Hindlimb muscle (tissue), 1 donor: Measurements from ENCODE around the gene ESYT2. TPM values are rescaled to one million over a fixed set of nuclear protein-coding genes. Genes with fewer than 3 reads are reported as not detected.
"Not testable (repeated sequence)": the region's sequence is repeated elsewhere in the genome, so short reads cannot be mapped to it uniquely, and the experiment has no call there.

ENCODE experiments used
- DNase-seq: peaks from one replicate; pipeline ENCODE4 v3.0.0-alpha.2; 2013
- polyA plus RNA-seq: library from polyadenylated mRNA; unstranded; fragments of 120-200 nt; gene quantifications from one replicate; pipeline ENCODE4 v1.2.1, GENCODE V29; 2013; ENCODE audit not compliant: insufficient read length

ESYT2 gene
- polyA plus RNA-seq, 1 donor = 31.7 TPM

- no peak for DNase-seq
Observed at GRCh38 chr7:158854681-158855081, 25.4 kb upstream of the ESYT2 start.

DNA sequence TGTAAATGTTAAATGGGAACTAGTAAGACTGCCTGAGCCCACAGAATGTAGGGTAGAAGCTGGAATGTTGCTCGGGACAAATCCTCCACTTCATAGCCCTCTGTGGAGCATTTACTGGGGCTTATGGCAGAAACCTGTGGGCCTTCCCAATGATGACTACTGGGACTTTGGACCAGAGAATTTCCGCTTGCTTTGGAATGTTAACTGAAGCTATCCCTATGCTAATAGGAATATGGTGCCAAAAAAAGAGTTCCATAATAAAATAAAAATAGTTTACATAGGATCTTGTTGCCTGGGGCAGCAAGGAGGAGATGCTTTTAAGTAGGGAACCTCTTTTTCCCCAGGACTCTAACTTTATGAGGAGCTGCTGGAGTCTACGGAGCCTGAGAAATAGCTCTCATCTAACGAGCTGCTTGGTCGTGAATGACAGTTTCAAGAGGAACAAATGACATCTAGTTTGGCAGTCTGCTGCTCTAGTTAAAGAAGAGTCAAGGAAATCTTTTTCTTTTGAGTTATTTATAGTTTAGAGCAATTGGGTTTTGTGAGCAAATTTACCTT lies 21.3 kb upstream of the ESYT2 start:
- DNase-seq = peak; percentile 48

DNA sequence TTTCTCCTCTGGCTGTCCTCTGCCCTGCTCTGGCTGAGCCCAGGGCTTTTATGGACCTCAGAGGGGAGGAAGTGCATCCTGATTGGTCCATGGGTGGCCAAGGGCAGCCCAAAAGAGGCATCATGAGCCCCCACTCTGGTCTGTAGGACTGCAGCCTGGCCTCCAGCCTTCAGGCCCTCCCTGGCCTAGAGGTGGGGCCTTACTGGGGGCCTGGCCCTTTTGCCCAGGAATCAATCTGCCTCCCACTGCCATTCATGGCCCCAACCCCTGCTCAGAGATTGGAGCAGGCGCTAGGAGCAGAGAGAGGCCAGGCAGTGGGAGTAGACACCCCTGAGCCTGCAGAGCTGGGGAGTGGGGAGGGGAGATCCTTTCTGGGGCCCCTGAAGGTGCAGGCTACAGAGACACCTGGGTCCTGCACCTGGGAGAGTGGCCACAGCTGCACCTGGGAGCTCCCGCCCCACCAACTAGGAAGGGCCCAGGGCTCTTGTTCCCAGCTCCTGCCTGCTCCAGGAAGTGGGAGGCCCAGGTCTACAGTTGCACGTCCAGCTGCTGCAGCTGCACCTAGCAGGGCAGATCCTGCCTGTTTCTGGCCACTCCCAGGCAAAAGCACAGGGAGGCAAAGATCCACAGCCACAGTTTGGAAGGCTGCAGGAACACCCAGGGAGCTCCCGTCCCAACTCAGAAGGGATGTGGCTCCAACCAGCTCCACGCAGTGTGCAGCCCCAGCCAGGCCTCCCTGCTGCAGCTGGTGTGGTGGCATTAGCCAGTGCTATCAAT lies 20.6 kb upstream of the ESYT2 start:
- DNase-seq = peak; percentile 49

DNA sequence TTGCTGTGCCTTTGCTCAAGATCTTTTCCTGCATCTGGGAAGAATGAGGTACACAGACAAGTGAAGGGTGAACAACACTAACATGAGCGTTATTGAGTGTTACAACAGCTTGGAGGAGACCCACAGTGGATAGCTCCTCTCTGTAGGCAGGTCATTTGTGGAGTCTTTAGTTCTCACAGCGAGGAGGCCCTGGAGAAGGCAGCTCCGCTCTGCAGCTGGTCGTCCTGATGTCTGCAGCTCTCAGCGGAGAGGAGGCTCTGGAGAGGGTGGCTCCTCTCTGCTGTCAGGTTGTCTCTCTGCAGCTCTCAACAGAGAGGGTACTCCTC lies 20.1 kb upstream of the ESYT2 start:
- no peak for DNase-seq

DNA sequence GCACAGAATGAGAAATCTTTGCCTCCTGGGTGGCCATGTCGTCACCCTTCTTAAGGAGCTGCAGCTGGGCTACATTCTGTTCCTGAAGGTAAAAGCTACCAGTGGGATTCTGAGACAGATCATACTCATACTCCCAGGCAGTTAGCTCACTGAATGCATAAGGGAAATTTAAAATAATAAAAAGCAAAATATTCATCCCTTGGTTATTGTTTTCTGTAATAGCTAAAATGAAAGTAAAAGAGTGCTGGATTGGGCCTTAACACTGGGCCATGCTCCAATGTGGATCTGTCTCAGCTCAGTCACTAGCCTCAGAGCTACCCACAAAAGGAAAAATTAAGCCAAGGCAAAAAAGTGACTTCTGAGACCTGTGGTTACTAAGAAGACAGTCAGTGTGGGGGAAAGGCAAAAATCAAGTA lies 18.1 kb upstream of the ESYT2 start:
- DNase-seq = no peak

GRCh38 chr7:158846304-158846703 lies 17.0 kb upstream of the ESYT2 start:
- DNase-seq = no peak

DNA sequence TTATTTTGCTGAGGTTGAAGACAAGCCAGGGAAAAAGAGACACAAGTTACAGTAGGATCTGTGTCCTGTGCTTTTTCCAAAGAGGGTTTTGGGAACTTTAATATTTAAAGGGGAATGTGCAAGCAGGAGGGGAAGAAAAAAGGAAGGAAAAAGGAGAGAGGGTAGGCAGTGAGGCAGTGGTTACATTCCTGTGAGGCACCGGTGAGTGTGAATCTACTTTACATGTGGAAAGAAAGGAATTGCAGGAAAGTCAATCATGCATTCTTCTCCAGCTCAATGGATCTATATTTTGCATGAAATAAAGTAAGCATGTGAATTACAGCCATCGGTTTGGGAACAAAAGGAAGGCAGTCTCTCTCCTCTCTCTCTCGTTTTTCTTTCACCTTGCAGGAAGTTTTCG lies 14.5 kb upstream of the ESYT2 start:
- DNase-seq = no peak

DNA sequence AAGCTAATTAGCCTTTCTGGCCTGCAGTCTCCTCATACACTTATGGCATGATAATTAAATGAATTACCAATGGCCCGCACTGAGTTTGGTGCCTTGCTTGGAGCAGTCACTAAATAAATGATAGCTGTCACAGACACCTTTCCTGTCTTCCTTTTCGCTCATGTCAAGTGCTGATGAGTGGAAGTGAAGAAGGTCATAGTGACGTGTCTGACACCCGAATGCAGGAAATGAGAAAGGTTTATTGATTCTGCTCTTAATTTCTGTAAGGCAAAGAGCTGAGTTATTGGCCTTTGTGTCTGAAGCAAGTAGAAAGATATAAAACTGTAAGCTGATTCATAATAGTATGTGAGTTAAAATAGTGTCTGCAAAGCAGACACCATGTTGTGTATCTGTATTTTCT lies 13.2 kb upstream of the ESYT2 start:
- no peak for DNase-seq

GRCh38 chr7:158840604-158841003 lies 11.3 kb upstream of the ESYT2 start:
- DNase-seq = no peak

GRCh38 chr7:158839177-158839576 lies 9.9 kb upstream of the ESYT2 start:
- DNase-seq = not testable (repeated sequence)

GRCh38 chr7:158837790-158838637 lies 8.7 kb upstream of the ESYT2 start:
- DNase-seq = no peak

- no peak for DNase-seq
Observed at GRCh38 chr7:158836692-158837091, 7.4 kb upstream of the ESYT2 start.

DNA sequence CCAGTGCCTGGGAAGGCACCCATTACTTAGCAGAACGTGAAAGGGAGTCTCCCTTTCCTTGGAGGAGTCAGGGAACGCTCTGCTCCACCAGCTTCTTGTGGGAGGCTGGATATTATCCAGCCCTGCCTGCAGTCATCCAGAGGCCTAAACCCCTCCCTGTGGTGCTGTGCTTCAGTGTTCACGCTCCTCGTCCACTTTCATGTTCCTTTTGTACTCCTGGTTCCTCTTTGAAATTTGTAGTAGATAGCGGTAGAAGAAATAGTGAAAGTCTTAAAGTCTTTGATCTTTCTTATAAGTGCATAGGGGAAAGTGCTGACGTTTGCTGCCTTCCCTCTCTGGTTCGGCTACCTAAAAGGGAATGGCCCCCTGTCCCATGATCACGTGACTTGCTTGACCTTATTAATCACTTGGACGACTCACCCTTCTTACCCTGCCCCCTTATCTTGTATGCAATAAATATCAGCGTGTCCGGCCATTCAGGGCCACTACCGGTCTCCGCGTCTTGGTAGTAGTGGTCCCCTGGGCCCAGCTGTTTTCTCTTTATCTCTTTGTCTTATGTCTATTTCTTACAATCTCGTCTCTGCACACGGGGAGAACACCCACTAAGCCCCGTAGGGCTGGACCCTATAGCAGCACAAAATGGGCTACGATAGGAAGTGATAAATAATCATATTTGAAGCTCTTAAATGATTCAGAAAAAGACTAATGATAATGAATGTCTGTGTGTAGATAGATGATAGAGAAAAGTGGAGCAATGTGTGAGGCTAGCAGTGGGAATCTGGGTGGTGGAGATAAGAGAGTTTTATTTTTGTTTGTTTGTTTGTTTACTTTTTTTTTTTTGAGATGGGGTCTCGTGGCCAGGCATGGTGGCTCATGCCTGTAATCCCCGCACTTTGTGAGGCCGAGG lies 5.8 kb upstream of the ESYT2 start:
- no peak for DNase-seq

- DNase-seq = no peak
Observed at GRCh38 chr7:158832994-158833393, 3.7 kb upstream of the ESYT2 start.

- no peak for DNase-seq
Observed at GRCh38 chr7:158831738-158832091, 2.4 kb upstream of the ESYT2 start.

DNA sequence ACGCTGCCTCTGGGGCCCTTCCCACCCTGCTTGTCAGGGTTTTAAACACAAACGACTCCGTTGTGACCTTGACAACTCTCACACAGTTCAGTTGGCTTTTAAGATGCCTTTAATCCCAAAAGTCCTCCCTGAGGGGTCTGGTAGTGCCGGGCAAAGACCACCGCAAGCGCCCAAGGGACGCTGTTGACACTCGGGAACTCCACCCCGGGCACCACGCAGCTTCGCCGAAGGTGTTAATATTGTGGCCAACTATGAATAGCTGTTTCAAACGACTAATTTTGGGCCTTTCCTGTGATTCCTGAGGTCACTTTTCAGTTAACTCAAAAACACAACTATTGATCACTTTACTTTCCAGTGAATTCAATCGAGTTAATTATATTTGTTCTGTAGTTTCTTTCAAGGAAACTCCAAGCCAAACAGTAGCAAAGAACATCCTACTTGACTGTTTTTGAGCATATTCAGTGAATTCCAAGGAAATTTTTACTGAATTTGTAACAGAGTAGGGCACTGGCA lies 958 bp upstream of the ESYT2 start:
- no peak for DNase-seq

GRCh38 chr7:158829021-158829341 lies 328 bp downstream of the ESYT2 start:
- peak; percentile 76 for DNase-seq

GRCh38 chr7:158828133-158829020 lies 932 bp downstream of the ESYT2 start:
- peak; percentile 50 for DNase-seq

DNA sequence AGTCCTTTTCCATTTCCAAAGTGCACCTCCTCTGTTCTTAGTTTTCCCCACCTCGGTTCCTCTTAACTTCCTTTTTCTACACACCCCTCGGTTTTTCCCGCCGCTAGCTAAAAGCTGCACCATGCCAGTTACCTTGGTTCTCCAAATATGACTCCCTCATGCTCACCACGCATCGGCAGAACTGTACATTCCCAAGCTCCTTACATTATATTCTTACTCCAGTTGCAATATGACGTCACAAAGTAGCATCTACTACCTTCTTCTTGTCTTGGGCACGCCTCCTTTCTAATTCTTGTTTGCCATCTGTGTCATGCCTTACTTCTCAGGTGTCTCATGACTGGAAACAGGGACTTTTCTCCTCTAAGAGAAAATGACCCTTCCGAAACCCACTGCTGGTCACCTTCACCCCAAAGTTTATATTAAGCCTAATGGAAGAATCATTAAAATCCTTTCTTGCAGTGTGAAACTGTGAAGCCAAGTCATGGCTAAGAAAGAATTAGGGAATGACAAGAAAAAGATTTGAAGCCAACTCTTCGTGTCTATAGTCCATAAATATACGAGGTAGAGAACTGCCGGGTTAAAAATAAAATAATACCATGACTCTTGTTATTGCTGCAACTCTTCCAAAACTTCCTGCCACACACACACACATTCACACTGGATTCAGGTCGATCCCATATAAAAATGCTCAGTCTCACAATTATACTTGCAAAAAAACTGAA lies 1.7 kb downstream of the ESYT2 start:
- DNase-seq = no peak

DNA sequence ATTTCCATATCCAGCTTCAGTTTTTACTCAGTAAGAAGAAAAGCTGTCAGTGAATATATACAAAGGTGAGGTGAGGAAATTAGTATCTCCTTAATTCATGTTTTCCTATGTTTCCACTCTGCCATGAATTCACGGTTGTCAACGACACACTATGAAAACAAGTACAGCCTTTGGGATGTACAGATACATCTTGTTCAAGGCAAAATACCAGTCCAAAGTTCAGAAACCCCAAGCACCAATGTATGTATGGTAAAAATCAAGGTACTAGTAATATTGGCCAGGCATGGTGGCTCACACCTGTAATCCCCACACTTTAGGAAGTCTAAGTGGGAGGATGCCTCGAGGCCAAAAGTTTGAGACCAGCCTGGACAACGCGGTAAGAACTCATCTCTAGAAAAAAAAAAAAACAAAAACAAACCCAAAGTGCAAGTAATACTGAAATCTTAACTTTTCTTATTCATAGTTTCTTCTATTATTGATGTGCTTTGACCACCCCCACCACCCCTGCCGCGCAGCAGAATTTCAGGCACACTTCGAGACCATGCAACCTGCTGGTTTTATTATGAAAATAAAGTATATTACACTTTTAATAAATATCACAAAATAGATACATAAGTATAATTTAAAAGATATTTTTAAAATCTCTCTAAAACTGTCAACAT lies 3.5 kb downstream of the ESYT2 start:
- no peak for DNase-seq
